Breast epithelium (tissue), 3 donors: ENCODE measurements around the gene ARHGDIA.

ENCODE experiments used
- CTCF ChIP-seq, 3 donors: fragments of 450-650 bp; IDR thresholded peaks; one replicate each; pipeline ENCODE4 v1.5.1; 2016 to 2017; ENCODE audit warnings: antibody characterized with exemption in 3 of 3, mild to moderate bottlenecking in 3 of 3, moderate library complexity in 3 of 3
- POLR2A ChIP-seq: fragments of 450-650 bp; IDR thresholded peaks from one replicate; pipeline ENCODE4 v1.6.1; 2016; ENCODE audit warnings: antibody characterized with exemption, mild to moderate bottlenecking, moderate library complexity
- POLR2AphosphoS5 ChIP-seq, 3 donors: sonication (generic); formaldehyde crosslinking; IDR thresholded peaks; one replicate each; pipeline ENCODE4 v1.6.1; 2017; ENCODE audit warnings: antibody characterized with exemption in 3 of 3

GRCh38 chr17:81906476-81907218, 35.5 kb upstream of the ARHGDIA start:
- TF ChIP-seq POLR2AphosphoS5 (IDR thresholded peaks at IDR 0.05), result no peak
- TF ChIP-seq CTCF (IDR thresholded peaks at IDR 0.05), result no peak
- TF ChIP-seq POLR2A, result no peak
